Activated CD4-positive, alpha-beta T cell treated with anti-CD3 and anti-CD28 coated beads for 48 hours (primary cell): ENCODE results near the gene RSPH1.

Experiments used
- DNase-seq: peaks from one replicate; pipeline ENCODE4 v3.0.0-alpha.2; 2020

Gene RSPH1

DNA sequence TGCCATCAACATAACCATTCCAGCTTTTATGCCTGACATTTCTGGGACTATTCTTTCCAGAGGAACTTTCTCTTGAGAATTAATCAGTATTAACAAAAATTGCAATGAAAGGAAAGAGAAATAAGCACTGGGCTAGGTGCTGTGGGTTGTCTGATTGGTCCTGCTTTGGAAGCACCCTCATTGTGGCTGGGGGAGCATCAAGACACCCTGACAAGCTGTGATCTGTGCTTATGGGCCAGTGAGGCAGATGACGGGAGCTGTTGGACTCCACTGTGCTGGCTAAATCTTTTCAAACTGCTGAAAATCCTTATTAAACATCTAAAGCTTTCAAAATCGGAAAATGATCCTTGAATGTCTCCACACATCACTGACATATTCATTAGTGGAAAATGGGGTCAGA lies 72.3 kb downstream of the RSPH1 start:
- no peak for DNase-seq

DNA sequence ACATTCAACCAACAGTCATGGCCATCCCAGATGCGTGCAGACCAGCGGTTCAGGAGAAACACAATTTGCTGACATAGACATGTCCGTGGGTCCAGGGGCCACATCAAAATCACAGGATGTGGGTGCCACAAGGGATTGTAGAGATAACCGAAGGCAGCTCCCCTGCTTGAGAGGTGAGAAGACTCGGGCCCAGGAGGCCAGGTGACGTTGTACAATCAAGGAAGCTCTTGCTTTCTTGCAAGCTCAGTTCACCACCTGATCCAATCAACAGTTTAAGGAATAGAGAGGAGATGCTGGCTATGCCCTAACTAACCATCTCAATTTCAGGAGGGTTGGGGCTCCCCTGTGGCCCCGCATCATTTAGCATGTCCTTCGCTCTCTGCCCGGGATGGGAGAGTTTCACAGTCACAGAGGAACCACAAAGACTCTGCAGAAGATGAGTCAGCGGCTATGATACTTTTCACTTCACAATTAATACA lies 72.8 kb downstream of the RSPH1 start:
- DNase-seq: peak; percentile 73
